K562 (cell line): ENCODE results near the gene ACTC1. TPM values are rescaled to one million over a fixed set of nuclear protein-coding genes. Genes with fewer than 3 reads are reported as not detected.

Experiments
- ATAC-seq: fragments of 200-7000 bp; cut with Tn5 transposase; 3 replicates; pipeline ENCODE4 v1.9.1; 2020; ENCODE audit warnings: moderate library complexity
- BruUV-seq: library from RNA; stranded (reverse); fragments of 400-500 nt; replicated peaks from 2 replicates; lab custom pipeline; 2021; lab: Mats Ljungman, UMichigan
- CTCF ChIA-PET: fragments of 300-600 bp; formaldehyde crosslinking; extraction: SDS; loops from one replicate; lab custom pipeline; 2021; ENCODE audit warnings: low intra/inter-chr PET ratio; lab: Yijun Ruan, JAX
- POLR2A ChIA-PET: fragments of 300-600, 350-650 bp; sonication (Branson Sonifier 250); formaldehyde crosslinking; extraction: SDS; loops from one replicate; lab custom pipeline; 2021; ENCODE audit warnings: antibody characterized with exemption, inconsistent platforms; lab: Yijun Ruan, JAX
- DNase-seq, 4 experiments: peaks; one replicate each; pipeline versions ENCODE4 v3.0.0 to v3.0.0-alpha.2; 2011 to 2018; ENCODE audit warnings: low spot score in 3 of 4, mixed read lengths in 3 of 4; ENCODE audit errors: extremely low read depth in 1 of 4
- FAIRE-seq: peaks from 2 replicates; lab custom pipeline; 2011; peaks lifted over from hg19 to GRCh38; lab: Jason Lieb, UNC
- H2AFZ ChIP-seq: 2 replicates; pipeline ENCODE4 v1.6.0; 2011; ENCODE audit warnings: low read depth, low read length, control low read depth, inconsistent platforms
- H3K27ac ChIP-seq: fragments of 200-600 bp; 3 replicates; pipeline ENCODE4 v1.8.0; 2011; ENCODE audit warnings: low read depth, mild to moderate bottlenecking, control low read depth, inconsistent platforms, low read length, moderate library complexity, mixed read lengths; ENCODE audit errors: extremely low read depth
- H3K27me3 ChIP-seq, 2 experiments: fragments of 300-600 bp in 1 of 2; 2 replicates in 1 of 2; 3 replicates in 1 of 2; pipeline versions ENCODE4 v1.6.0 to v1.8.0; 2011; ENCODE audit warnings: inconsistent platforms in 2 of 2, low read length in 2 of 2, mild to moderate bottlenecking in 1 of 2, mixed read lengths in 1 of 2, moderate library complexity in 1 of 2; ENCODE audit not compliant: control insufficient read depth in 2 of 2, insufficient read depth in 2 of 2
- H3K36me3 ChIP-seq: fragments of 300-600 bp; 3 replicates; pipeline ENCODE4 v1.8.0; 2011; ENCODE audit warnings: mild to moderate bottlenecking, low read length, inconsistent platforms; ENCODE audit not compliant: control insufficient read depth, insufficient read depth
- H3K4me1 ChIP-seq, 2 experiments: fragments of 200-600 bp in 1 of 2; replicated peaks in 1 of 2; 2 replicates in 1 of 2; 3 replicates in 1 of 2; pipeline versions ENCODE4 v1.5.1 to v1.8.0; 2011; ENCODE audit warnings: inconsistent platforms in 2 of 2, low read length in 2 of 2, mild to moderate bottlenecking in 1 of 2, mixed read lengths in 1 of 2, moderate library complexity in 1 of 2; ENCODE audit not compliant: control insufficient read depth in 2 of 2, insufficient read depth in 2 of 2
- H3K4me2 ChIP-seq: 2 replicates; pipeline ENCODE4 v1.6.1; 2011; ENCODE audit warnings: low read length, control low read depth, inconsistent platforms, mixed read lengths; ENCODE audit not compliant: insufficient read depth
- H3K4me3 ChIP-seq: fragments of 200-600 bp; sonication (generic), shearing (Covaris generic); 2 replicates; pipeline ENCODE4 v1.5.1; 2016; ENCODE audit warnings: control low read depth, inconsistent platforms
- H3K79me2 ChIP-seq: fragments of 200-600 bp; 3 replicates; pipeline ENCODE4 v1.8.0; 2011; ENCODE audit warnings: low read length, inconsistent platforms; ENCODE audit not compliant: control insufficient read depth, insufficient read depth
- H3K9ac ChIP-seq, 2 experiments: 2 replicates each; pipeline versions ENCODE4 v1.6.0 to v1.6.1; 2011; ENCODE audit warnings: low read depth in 2 of 2, low read length in 2 of 2, control low read depth in 1 of 2, inconsistent platforms in 1 of 2, mild to moderate bottlenecking in 1 of 2, mixed read lengths in 1 of 2; ENCODE audit not compliant: insufficient read depth in 1 of 2
- H3K9me1 ChIP-seq: one replicate; pipeline ENCODE4 v1.6.0; 2011; ENCODE audit warnings: inconsistent platforms, mild to moderate bottlenecking, low read length, moderate library complexity; ENCODE audit not compliant: control insufficient read depth, insufficient read depth
- H3K9me3 ChIP-seq: replicated peaks from 2 replicates; pipeline ENCODE4 v1.5.1; 2011; ENCODE audit warnings: low read depth, low read length, inconsistent platforms; ENCODE audit not compliant: control insufficient read depth, insufficient read depth
- H4K20me1 ChIP-seq: replicated peaks from 2 replicates; pipeline ENCODE4 v1.6.1; 2011; ENCODE audit warnings: low read length, inconsistent platforms, mixed read lengths; ENCODE audit not compliant: control insufficient read depth, insufficient read depth
- ATF7 ChIP-seq: fragments of 450-650 bp; IDR thresholded peaks from 2 replicates; pipeline ENCODE4 v1.7.1; 2014; ENCODE audit warnings: mild to moderate bottlenecking, moderate library complexity
- BRCA1 ChIP-seq, 2 experiments: fragments of 450-650 bp in 1 of 2; sonication (generic) in 1 of 2; formaldehyde crosslinking in 1 of 2; IDR thresholded peaks; 2 replicates each; pipeline versions ENCODE4 v1.5.0 to v1.6.1; 2017 to 2020; ENCODE audit warnings: mild to moderate bottlenecking in 1 of 2, missing genetic modification reagents in 1 of 2
- ESRRA ChIP-seq: fragments of 450-650 bp; IDR thresholded peaks from 2 replicates; pipeline ENCODE4 v1.6.1; 2014; ENCODE audit warnings: low read depth, mild to moderate bottlenecking, moderate library complexity, borderline replicate concordance
- HNRNPL ChIP-seq: fragments of 200-400 bp; formaldehyde crosslinking; IDR thresholded peaks from 2 replicates; pipeline ENCODE4 v1.6.1; 2017; ENCODE audit warnings: low read depth, mild to moderate bottlenecking, low read length
- NCOR1 ChIP-seq: fragments of 450-650 bp; IDR thresholded peaks from 2 replicates; pipeline ENCODE4 v1.6.1; 2016; ENCODE audit warnings: mild to moderate bottlenecking, moderate library complexity
- NUFIP1 ChIP-seq: fragments of 450-650 bp; IDR thresholded peaks from 2 replicates; pipeline ENCODE4 v1.6.1; 2018; ENCODE audit not compliant: partially characterized antibody
- RFX1 ChIP-seq: fragments of 450-650 bp; IDR thresholded peaks from 2 replicates; pipeline ENCODE4 v1.6.1; 2016; ENCODE audit warnings: mild to moderate bottlenecking, moderate library complexity
- SLC30A9 ChIP-seq: fragments of 250-450 bp; sonication (Bioruptor Pico); IDR thresholded peaks from 2 replicates; pipeline ENCODE4 v1.8.0; 2022; ENCODE audit warnings: mild to moderate bottlenecking, moderate library complexity
- THRAP3 ChIP-seq: fragments of 450-650 bp; IDR thresholded peaks from 2 replicates; pipeline ENCODE4 v1.6.1; 2016; ENCODE audit warnings: mild to moderate bottlenecking, inconsistent platforms, borderline replicate concordance
- ZBTB17 ChIP-seq: fragments of 450-650 bp; formaldehyde crosslinking; IDR thresholded peaks from 2 replicates; pipeline ENCODE4 v1.4.0; 2020; ENCODE audit warnings: mild to moderate bottlenecking
- ZNF140 ChIP-seq: fragments of 250-450 bp; sonication (Bioruptor Pico); IDR thresholded peaks from 2 replicates; pipeline ENCODE4 v1.8.0; 2021; ENCODE audit warnings: moderate library complexity, mild to moderate bottlenecking, inconsistent platforms
- ZNF695 ChIP-seq: fragments of 450-650 bp; formaldehyde crosslinking; IDR thresholded peaks from 2 replicates; pipeline ENCODE4 v1.4.0; 2020; ENCODE audit warnings: mild to moderate bottlenecking, moderate library complexity
- WGBS: fragments of 100-300 bp; shearing (Covaris generic); methylation state at CpG from one replicate; pipeline ENCODE4 v1.1.6; 2016; ENCODE audit warnings: low coverage, mixed read lengths; ENCODE audit not compliant: insufficient coverage; ENCODE audit errors: missing lambda C conversion rate; 5-methylcytosine and 5-hydroxymethylcytosine counted together
- in situ Hi-C: fragments of 300-500 bp; cut with MboI; formaldehyde crosslinking; loops from 4 replicates; pipeline ENCODE4 v1.15.0; 2018; ENCODE audit warnings: inconsistent platforms, mixed read lengths
- intact Hi-C: fragments of 100-400 bp; cut with micrococcal nuclease; formaldehyde crosslinking; loops from 2 replicates; pipeline ENCODE4 v1.14.2; 2022
- polyA plus RNA-seq, 8 experiments: library from polyadenylated mRNA; depleted of rRNA in 4 of 8; stranded (reverse) in 5 of 8; unstranded in 3 of 8; fragments of >200 nt; fragmentation: Nextera tagmentation in 2 of 8; fragmentation: Illumina TruSeq in 1 of 8; extraction: Ambion mirVana in 2 of 8; extraction: Trizol in 1 of 8; gene quantifications; 2 replicates each; pipeline versions ENCODE4 v1.2.1 to v1.2.3, GENCODE V29; 2011 to 2014; ENCODE audit warnings: inconsistent platforms in 1 of 8, missing spikeins in 1 of 8
- total RNA-seq, 7 experiments: library from RNA; depleted of rRNA in 6 of 7; stranded (reverse); fragments of >200 nt in 6 of 7; fragmentation: Illumina TruSeq in 2 of 7; extraction: Trizol in 2 of 7; gene quantifications; 2 replicates each; pipeline versions ENCODE4 v1.2.1 to v1.2.3, GENCODE V29; 2011 to 2021; ENCODE audit warnings: low replicate concordance in 1 of 7
- TF ChIP-seq, protein P1 (sequence below): fragments of 250-450 bp; sonication (Bioruptor Pico); IDR thresholded peaks from 2 replicates; pipeline ENCODE4 v1.5.1; 2021; ENCODE audit warnings: mild to moderate bottlenecking
- TF ChIP-seq, protein P2 (sequence below): fragments of 250-450 bp; sonication (Bioruptor Pico); IDR thresholded peaks from 2 replicates; pipeline ENCODE4 v1.4.0; 2020; ENCODE audit warnings: mild to moderate bottlenecking, moderate library complexity

Gene ACTC1
- total and polyA plus RNA-seq, 9 of the 15 experiments (the other 6 are each of a cell fraction or from before 2014, with no cell fraction given): 0.08 to 0.84 (median 0.17) TPM; not detected in 3

DNA sequence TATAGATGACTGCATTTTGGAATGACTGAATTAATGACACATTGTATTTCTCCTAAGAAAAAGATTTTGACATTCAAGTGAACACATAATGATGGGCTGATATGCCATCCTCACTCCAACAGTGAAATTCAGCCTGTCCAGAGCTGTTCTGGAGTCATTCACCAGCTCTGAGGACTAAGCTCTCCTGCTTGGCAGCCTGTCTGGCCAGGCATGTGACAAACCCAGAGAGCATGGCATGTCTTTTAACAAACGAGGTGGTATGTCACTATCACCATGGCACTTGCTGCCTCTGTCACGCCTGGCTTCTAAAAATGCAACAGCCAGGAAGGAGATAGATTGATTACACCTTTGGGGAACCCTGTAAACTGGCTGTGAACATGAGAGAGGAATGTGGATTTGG, 1.4 kb downstream of the ACTC1 start:
- Histone ChIP-seq H3K4me2 (no peak overlapping the region), H3K27me3 (peaks cover 16 to 29% of the 10 kb centered on the region in 2 experiments; a peak in 4 of 5 replicates), H3K79me2 (no peaks in the 10 kb centered on the region), H3K36me3 (no peaks in the 10 kb centered on the region), H3K9me3 (no peaks in the 10 kb centered on the region), H3K9ac (no peak overlapping the region), H4K20me1 (no peaks in the 10 kb centered on the region), H3K4me3 (no peak overlapping the region), H2AFZ (no peak overlapping the region), H3K4me1 (peaks cover under 1 to 16% of the 10 kb centered on the region in 2 experiments; a peak in 3 of 5 replicates), H3K9me1 (no peaks in the 10 kb centered on the region), H3K27ac (no peak overlapping the region)
- POLR2A ChIA-PET: interaction anchor here (0.7 kb wide), 1 partner anchor 258 kb away, joined by 4 read pairs; no protein-coding TSS in a partner anchor
- ATAC-seq (no peak), DNase-seq (no peak), FAIRE-seq (peak; percentile 19)
- CTCF ChIA-PET: no interaction called here
- 6% methylated on average over 2 of the region's 2 CpGs for WGBS
- intact Hi-C loops: no loop called here
- TF ChIP-seq, protein P1, sequence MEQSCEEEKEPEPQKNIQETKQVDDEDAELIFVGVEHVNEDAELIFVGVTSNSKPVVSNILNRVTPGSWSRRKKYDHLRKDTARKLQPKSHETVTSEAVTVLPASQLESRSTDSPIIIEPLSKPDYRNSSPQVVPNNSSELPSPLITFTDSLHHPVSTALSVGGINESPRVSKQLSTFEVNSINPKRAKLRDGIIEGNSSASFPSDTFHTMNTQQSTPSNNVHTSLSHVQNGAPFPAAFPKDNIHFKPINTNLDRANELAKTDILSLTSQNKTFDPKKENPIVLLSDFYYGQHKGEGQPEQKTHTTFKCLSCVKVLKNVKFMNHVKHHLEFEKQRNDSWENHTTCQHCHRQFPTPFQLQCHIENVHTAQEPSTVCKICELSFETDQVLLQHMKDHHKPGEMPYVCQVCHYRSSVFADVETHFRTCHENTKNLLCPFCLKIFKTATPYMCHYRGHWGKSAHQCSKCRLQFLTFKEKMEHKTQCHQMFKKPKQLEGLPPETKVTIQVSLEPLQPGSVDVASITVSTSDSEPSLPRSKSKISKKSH (CRISPR knock-in tag): no peak
- TF ChIP-seq THRAP3: no peak
- TF ChIP-seq NCOR1: no peak
- no peak for TF ChIP-seq ATF7
- no peak for TF ChIP-seq SLC30A9 (CRISPR knock-in tag)
- TF ChIP-seq, protein P2, sequence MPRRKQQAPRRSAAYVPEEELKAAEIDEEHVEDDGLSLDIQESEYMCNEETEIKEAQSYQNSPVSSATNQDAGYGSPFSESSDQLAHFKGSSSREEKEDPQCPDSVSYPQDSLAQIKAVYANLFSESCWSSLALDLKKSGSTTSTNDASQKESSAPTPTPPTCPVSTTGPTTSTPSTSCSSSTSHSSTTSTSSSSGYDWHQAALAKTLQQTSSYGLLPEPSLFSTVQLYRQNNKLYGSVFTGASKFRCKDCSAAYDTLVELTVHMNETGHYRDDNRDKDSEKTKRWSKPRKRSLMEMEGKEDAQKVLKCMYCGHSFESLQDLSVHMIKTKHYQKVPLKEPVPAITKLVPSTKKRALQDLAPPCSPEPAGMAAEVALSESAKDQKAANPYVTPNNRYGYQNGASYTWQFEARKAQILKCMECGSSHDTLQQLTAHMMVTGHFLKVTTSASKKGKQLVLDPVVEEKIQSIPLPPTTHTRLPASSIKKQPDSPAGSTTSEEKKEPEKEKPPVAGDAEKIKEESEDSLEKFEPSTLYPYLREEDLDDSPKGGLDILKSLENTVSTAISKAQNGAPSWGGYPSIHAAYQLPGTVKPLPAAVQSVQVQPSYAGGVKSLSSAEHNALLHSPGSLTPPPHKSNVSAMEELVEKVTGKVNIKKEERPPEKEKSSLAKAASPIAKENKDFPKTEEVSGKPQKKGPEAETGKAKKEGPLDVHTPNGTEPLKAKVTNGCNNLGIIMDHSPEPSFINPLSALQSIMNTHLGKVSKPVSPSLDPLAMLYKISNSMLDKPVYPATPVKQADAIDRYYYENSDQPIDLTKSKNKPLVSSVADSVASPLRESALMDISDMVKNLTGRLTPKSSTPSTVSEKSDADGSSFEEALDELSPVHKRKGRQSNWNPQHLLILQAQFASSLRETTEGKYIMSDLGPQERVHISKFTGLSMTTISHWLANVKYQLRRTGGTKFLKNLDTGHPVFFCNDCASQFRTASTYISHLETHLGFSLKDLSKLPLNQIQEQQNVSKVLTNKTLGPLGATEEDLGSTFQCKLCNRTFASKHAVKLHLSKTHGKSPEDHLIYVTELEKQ (CRISPR knock-in tag): no peak
- TF ChIP-seq BRCA1 (IDR thresholded peaks at IDR 0.05): no peak
- no peak for TF ChIP-seq BRCA1 (CRISPR knock-in tag; IDR thresholded peaks at IDR 0.05)
- TF ChIP-seq ZNF695 (CRISPR knock-in tag): no peak
- TF ChIP-seq ESRRA: no peak
- TF ChIP-seq ZNF140 (CRISPR knock-in tag): no peak
- no peak for TF ChIP-seq ZBTB17 (CRISPR knock-in tag)
- no peak for TF ChIP-seq HNRNPL
- TF ChIP-seq NUFIP1: no peak
- TF ChIP-seq RFX1: no peak
- in situ Hi-C loops: no loop called here
- no TSS peak for BruUV-seq
